AG09319 (cell line): ENCODE results near the gene KCTD14.

ENCODE experiments used
- DNase-seq: peaks from one replicate; pipeline ENCODE4 v3.0.0-alpha.2; 2010; ENCODE audit warnings: low read depth; ENCODE audit errors: extremely low read depth
- CTCF ChIP-seq: IDR thresholded peaks from 2 replicates; pipeline ENCODE4 v1.5.1; 2011; ENCODE audit warnings: low read depth, mild to moderate bottlenecking, inconsistent platforms, low read length, moderate library complexity

KCTD14 gene

GRCh38 chr11:78057462-78058055 is 34.5 kb upstream of the KCTD14 start:
- TF ChIP-seq CTCF: no peak

DNA sequence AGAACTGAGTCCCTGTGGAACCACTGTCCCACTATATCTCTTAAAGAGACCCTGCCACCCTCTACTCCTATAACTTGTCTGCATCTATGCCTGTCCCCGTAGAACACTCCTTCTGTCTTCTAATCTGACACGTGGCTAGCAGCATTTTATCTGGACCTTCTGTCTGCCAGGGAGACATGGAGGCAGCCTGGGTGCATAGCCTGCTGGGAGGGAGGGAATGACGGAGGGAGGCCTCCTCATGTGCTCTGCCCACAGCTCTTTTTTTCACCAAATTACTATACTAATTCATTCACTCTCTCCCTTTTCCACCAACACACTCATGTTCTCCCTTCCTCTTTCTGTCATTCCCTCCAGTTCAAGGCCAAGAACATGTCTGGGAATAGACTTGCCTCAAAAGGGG is 33.0 kb upstream of the KCTD14 start:
- TF ChIP-seq CTCF: no peak
- DNase-seq: no peak

More at GRCh38 chr11:78057462-78058055, 34.5 kb upstream of the KCTD14 start:
- DNase-seq: no peak

- no peak for DNase-seq
- TF ChIP-seq CTCF: no peak
These were observed 31.9 kb upstream of the KCTD14 start for GRCh38 chr11:78054971-78055370.

DNA sequence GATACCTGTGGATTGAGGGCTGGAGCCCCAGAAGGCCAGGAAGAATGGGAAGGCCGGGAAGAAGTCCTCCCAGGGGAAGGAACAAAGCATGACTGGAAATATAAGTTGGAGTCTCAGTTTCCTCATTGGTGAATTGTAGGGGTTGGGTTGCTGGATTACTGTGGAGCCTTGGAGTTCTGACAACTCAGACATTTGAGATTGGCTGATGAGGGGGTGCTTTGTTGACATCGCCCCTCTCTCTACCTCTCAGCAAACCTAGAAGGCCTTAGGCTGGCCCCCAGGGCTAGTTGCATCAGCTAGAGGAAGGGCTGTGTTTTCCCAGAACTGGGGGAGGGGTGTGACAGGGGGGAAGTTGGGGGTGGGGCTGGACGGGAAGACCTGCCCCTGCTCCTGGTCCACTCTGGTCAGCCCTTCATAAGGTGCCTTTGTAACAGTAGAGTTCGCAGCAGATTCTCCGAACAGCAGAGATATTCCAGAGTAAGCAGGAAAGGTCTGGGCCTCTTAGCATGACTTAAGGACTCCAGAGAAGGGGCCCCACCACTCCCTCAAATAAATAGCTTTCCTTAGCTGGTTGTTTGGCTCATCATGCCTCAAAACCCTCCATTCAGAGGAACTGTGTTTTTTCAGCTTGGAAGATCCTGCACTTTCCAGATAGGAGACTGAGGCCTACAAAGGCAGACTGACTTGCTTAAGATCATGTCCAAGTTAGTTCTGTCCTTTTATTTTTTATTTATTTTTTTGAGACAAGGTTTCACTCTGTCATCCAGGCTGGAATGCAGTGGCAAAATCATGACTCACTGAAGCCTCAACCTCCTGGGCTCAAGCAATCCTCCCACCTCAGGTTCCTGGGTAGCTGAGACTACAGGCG is 28.1 kb upstream of the KCTD14 start:
- DNase-seq: no peak
- TF ChIP-seq CTCF: no peak

DNA sequence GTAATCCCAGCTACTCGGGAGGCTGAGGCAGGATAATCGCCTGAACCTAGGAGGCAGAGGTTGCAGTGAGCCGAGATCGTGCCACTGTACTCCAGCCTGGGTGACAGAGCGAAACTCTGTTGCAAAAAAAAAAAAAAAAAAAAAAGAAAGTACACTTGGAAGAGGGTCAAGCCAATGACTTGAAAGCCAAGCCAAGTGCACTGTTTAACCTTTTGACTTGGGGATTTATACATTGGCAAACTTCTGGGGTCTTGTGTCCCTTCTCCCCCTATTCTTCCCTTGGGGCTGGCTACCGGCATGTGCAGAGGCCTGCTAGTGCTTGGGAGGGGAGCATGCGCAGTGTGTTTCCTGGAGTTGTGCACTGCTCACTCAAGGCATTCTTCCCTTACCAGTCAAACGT is 26.3 kb upstream of the KCTD14 start:
- no peak for DNase-seq
- TF ChIP-seq CTCF: no peak

GRCh38 chr11:78048561-78048960 is 25.5 kb upstream of the KCTD14 start:
- no peak for TF ChIP-seq CTCF
- no peak for DNase-seq

DNA sequence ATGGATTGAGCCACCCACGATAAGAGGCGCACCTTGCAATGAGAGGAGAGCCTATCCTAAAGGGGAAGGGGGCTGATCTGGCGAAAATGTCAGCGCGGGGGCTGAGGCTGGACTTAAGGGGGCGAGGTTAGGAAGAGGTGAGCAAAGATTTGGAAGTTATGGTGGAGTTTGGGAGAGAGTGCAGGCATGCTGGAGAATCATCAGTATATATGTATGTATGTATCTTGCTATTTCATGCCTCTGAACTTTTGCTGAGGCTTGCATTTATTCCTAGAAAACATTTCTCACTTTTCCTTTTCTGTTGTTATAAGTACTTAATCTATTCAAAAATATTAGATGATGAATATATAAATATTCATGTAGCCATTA is 23.4 kb upstream of the KCTD14 start:
- TF ChIP-seq CTCF: no peak

More for the DNA sequence above, 23.4 kb upstream of the KCTD14 start:
- DNase-seq: no peak
